ENCODE data around the gene OCLN. TPM values are rescaled to one million over a fixed set of nuclear protein-coding genes. Genes with fewer than 3 reads are reported as not detected.
"Not testable (repeated sequence)": the region's sequence is repeated elsewhere in the genome, so short reads cannot be mapped to it uniquely, and the experiment has no call there.

OCLN gene
- total RNA-seq, 2 donors from 2014 or later, result 117 to 124 TPM

DNA sequence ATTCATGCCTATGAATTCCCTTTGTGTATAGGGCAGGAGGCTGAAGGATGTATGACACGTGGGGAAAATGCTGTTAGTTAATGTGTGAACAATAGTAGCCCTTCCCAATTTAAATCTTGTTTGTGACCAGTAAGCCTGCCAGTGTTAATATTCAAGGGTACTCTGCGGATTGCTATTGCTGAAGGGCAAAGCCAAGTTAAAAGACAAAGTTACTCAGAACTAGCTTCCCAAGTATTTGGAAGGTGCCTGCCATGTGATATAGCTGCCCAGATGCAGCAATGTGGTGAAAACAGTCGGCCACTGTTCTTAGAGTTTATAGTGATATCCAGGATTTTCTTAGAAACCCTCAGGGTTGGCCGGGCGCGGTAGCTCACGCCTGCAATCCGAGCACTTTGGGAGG lies 43.1 kb upstream of the OCLN start:
- peak; percentile 21 for DNase-seq
- H3K9ac ChIP-seq (ENCODE audit: extremely low read depth, low read length, poor library complexity, severe bottlenecking), result no peak overlapping the region
- no peak overlapping the region for H3K27ac Mint-ChIP-seq
- no peaks in the 10 kb centered on the region for H3K9me3 ChIP-seq (ENCODE audit: control insufficient read depth, low read length)
- no peak overlapping the region for H3K27ac ChIP-seq (ENCODE audit: low read depth, low read length)
- H3K27me3 Mint-ChIP-seq (ENCODE audit: insufficient read depth), result no peaks in the 10 kb centered on the region
- TF ChIP-seq, protein P1, sequence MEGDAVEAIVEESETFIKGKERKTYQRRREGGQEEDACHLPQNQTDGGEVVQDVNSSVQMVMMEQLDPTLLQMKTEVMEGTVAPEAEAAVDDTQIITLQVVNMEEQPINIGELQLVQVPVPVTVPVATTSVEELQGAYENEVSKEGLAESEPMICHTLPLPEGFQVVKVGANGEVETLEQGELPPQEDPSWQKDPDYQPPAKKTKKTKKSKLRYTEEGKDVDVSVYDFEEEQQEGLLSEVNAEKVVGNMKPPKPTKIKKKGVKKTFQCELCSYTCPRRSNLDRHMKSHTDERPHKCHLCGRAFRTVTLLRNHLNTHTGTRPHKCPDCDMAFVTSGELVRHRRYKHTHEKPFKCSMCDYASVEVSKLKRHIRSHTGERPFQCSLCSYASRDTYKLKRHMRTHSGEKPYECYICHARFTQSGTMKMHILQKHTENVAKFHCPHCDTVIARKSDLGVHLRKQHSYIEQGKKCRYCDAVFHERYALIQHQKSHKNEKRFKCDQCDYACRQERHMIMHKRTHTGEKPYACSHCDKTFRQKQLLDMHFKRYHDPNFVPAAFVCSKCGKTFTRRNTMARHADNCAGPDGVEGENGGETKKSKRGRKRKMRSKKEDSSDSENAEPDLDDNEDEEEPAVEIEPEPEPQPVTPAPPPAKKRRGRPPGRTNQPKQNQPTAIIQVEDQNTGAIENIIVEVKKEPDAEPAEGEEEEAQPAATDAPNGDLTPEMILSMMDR (conservative IDR thresholded peaks at IDR 0.05), result no peak
- no peak overlapping the region for H3K4me3 Mint-ChIP-seq
- peaks cover 9% of the 10 kb centered on the region for H3K4me1 Mint-ChIP-seq
- no peaks in the 10 kb centered on the region for H3K36me3 Mint-ChIP-seq (ENCODE audit: low read depth)
- 92 to 97% methylated on average over 3 to 8 of the region's 8 CpGs for WGBS, 2 experiments (ENCODE audit: insufficient coverage in 1 of 2, insufficient read length in 1 of 2)
- no peaks in the 10 kb centered on the region for H3K36me3 ChIP-seq (ENCODE audit: control insufficient read depth, insufficient read depth, low read length)
- no peaks in the 10 kb centered on the region for H3K4me1 ChIP-seq (ENCODE audit: control insufficient read depth, insufficient read depth, low read length)
- no peak overlapping the region for H3K4me3 ChIP-seq (ENCODE audit: low read length)
- no peaks in the 10 kb centered on the region for H3K9me3 Mint-ChIP-seq
- no peaks in the 10 kb centered on the region for H3K27me3 ChIP-seq (ENCODE audit: control insufficient read depth, insufficient read depth, low read length, poor library complexity, severe bottlenecking)

DNA sequence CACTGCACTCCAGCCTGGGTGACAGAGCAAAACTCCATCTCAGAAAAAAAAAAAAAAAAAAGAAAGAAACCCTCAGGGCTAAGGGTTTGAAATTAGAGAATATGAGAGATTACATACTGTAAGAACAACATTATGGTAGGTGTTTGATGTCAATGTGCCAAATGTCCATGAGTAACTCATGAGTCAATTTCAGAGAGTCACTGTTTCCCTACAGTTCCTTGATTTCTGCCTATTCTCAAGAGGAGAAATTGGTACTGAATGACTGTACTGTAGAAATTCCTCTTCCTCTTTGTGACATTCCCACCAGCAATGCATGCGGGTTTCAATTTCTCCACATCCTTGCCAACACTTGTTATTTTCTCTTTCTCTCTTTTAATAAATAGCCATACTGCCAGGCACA lies 42.5 kb upstream of the OCLN start:
- Mint-ChIP-seq H3K4me3 (no peak overlapping the region), H3K27me3 (ENCODE audit: insufficient read depth) (no peaks in the 10 kb centered on the region), H3K36me3 (ENCODE audit: low read depth) (no peaks in the 10 kb centered on the region), H3K27ac (no peak overlapping the region), H3K9me3 (no peaks in the 10 kb centered on the region), H3K4me1 (peaks cover 12% of the 10 kb centered on the region)
- H3K4me3 ChIP-seq (ENCODE audit: low read length), result no peak overlapping the region
- no peaks in the 10 kb centered on the region for H3K36me3 ChIP-seq (ENCODE audit: control insufficient read depth, insufficient read depth, low read length)
- H3K4me1 ChIP-seq (ENCODE audit: control insufficient read depth, insufficient read depth, low read length), result no peaks in the 10 kb centered on the region
- no peaks in the 10 kb centered on the region for H3K9me3 ChIP-seq (ENCODE audit: control insufficient read depth, low read length)
- H3K9ac ChIP-seq (ENCODE audit: extremely low read depth, low read length, poor library complexity, severe bottlenecking), result no peak overlapping the region
- peak; percentile 7 for DNase-seq
- H3K27ac ChIP-seq (ENCODE audit: low read depth, low read length), result no peak overlapping the region
- H3K27me3 ChIP-seq (ENCODE audit: control insufficient read depth, insufficient read depth, low read length, poor library complexity, severe bottlenecking), result no peaks in the 10 kb centered on the region
- TF ChIP-seq, protein P1 (conservative IDR thresholded peaks at IDR 0.05), result no peak
- 94 to 100% methylated on average over 1 of the region's 1 CpG for WGBS, 2 experiments (ENCODE audit: insufficient coverage in 1 of 2, insufficient read length in 1 of 2)

DNA sequence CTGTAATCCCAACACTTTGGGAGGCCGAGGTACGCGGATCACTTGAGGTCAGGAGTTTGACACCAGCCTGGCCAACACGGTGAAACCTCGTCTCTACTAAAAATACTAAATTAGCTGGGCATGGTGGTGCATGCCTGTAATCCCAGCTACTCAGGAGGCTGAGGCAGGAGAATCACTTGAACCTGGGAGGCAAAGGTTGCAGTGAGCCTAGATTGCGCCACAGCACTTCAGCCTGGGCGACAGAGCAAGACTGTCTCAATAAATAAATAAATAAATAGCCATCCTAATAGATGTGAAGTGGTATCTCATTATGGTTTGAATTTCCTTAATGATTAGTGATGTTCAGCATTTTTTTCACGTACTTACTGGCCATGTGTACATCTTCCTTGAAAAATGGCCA lies 42.1 kb upstream of the OCLN start:
- H3K36me3 ChIP-seq (ENCODE audit: control insufficient read depth, insufficient read depth, low read length); H3K27ac ChIP-seq (ENCODE audit: low read depth, low read length); H3K4me3 Mint-ChIP-seq; H3K9ac ChIP-seq (ENCODE audit: extremely low read depth, low read length, poor library complexity, severe bottlenecking); H3K36me3 Mint-ChIP-seq (ENCODE audit: low read depth); H3K27me3 ChIP-seq (ENCODE audit: control insufficient read depth, insufficient read depth, low read length, poor library complexity, severe bottlenecking); H3K4me3 ChIP-seq (ENCODE audit: low read length); H3K4me1 ChIP-seq (ENCODE audit: control insufficient read depth, insufficient read depth, low read length); H3K9me3 ChIP-seq (ENCODE audit: control insufficient read depth, low read length); H3K27me3 Mint-ChIP-seq (ENCODE audit: insufficient read depth); H3K9me3 Mint-ChIP-seq; H3K27ac Mint-ChIP-seq: not testable (repeated sequence)
- peak; percentile 6 for DNase-seq
- peaks cover 12% of the 10 kb centered on the region for H3K4me1 Mint-ChIP-seq
- 93 to 95% methylated on average over 6 to 8 of the region's 8 CpGs for WGBS, 2 experiments (ENCODE audit: insufficient coverage in 1 of 2, insufficient read length in 1 of 2)

DNA sequence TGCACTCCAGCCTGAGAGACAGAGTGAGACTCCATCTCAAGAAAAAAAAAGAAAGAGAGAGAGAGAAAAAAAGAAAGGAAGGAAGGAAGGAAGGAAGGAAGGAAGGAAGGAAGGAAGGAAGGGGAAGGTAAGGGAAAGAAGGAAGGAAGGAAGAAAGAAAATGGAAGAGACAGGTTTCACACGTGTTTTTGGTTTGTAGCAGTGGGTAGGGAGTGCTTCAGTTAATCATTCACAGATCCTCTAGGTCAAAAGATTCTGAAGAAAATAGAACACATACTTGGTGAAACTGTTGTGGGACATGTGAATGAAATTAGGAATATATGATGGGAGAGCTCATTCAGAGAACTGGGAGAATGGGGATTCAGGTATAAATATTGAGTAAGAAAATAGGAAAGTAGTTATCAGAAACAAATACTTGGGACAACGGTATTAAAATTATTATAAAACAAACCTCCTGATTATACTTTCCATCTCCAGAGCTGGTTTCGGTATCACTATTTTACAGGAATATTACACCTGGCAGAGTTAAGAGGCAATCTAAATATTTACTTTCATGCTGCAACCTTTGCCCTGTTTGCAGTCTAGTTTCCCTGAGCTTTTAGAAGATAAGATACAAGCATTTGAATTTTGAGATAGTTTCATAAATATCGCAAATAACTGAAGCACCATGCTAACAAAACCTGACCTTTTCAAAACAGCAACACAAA lies 40.5 kb upstream of the OCLN start:
- H3K4me3 ChIP-seq (ENCODE audit: low read length), result peak overlapping the region; percentile 60
- no peaks in the 10 kb centered on the region for H3K9me3 ChIP-seq (ENCODE audit: control insufficient read depth, low read length)
- Mint-ChIP-seq H3K27ac (no peak overlapping the region), H3K27me3 (ENCODE audit: insufficient read depth) (no peaks in the 10 kb centered on the region), H3K9me3 (no peaks in the 10 kb centered on the region), H3K4me1 (peaks cover 12% of the 10 kb centered on the region), H3K36me3 (ENCODE audit: low read depth) (no peaks in the 10 kb centered on the region), H3K4me3 (no peak overlapping the region)
- no peak overlapping the region for H3K27ac ChIP-seq (ENCODE audit: low read depth, low read length)
- H3K36me3 ChIP-seq (ENCODE audit: control insufficient read depth, insufficient read depth, low read length), result no peaks in the 10 kb centered on the region
- 90 to 94% methylated on average over 1 to 3 of the region's 4 CpGs for WGBS, 2 experiments (ENCODE audit: insufficient coverage in 1 of 2, insufficient read length in 1 of 2)
- H3K27me3 ChIP-seq (ENCODE audit: control insufficient read depth, insufficient read depth, low read length, poor library complexity, severe bottlenecking), result no peaks in the 10 kb centered on the region
- H3K4me1 ChIP-seq (ENCODE audit: control insufficient read depth, insufficient read depth, low read length), result no peaks in the 10 kb centered on the region
- no peak overlapping the region for H3K9ac ChIP-seq (ENCODE audit: extremely low read depth, low read length, poor library complexity, severe bottlenecking)
- DNase-seq, result no peak
- TF ChIP-seq, protein P1 (conservative IDR thresholded peaks at IDR 0.05), result no peak

DNA sequence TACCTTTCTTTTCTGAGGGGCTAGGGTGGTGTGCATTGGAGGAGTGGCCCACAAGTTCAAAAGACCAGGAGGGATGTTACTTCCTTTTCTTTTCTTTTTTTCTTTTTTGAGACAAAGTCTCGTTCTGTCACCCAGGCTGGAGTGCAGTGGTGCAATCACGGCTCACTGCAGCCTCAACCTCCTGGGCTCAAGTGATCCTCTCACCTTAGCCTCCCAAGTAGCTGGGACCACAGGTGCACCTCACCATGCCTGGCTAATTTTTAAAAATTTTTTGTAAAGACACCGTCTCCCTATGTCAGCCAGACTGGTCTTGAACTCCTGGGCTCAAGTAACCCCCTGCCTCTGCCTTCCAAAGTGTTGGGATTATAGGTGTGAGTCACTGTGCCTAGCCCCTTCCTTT lies 39.1 kb upstream of the OCLN start:
- not testable (repeated sequence) for H3K4me3 Mint-ChIP-seq; H3K9ac ChIP-seq (ENCODE audit: extremely low read depth, low read length, poor library complexity, severe bottlenecking); DNase-seq; H3K27ac Mint-ChIP-seq; H3K9me3 ChIP-seq (ENCODE audit: control insufficient read depth, low read length); H3K36me3 ChIP-seq (ENCODE audit: control insufficient read depth, insufficient read depth, low read length); H3K9me3 Mint-ChIP-seq; H3K4me3 ChIP-seq (ENCODE audit: low read length); H3K27ac ChIP-seq (ENCODE audit: low read depth, low read length); H3K36me3 Mint-ChIP-seq (ENCODE audit: low read depth); H3K27me3 ChIP-seq (ENCODE audit: control insufficient read depth, insufficient read depth, low read length, poor library complexity, severe bottlenecking); H3K4me1 ChIP-seq (ENCODE audit: control insufficient read depth, insufficient read depth, low read length); H3K27me3 Mint-ChIP-seq (ENCODE audit: insufficient read depth)
- H3K4me1 Mint-ChIP-seq, result peaks cover 12% of the 10 kb centered on the region
- WGBS, 2 experiments (ENCODE audit: insufficient coverage in 1 of 2, insufficient read length in 1 of 2), result 91 to 100% methylated on average over 2 to 3 of the region's 3 CpGs
